Neural cell (in vitro differentiated cells): ENCODE results near the gene DPYD.

ENCODE experiments used
- CTCF ChIP-seq: fragments of 450-650 bp; IDR thresholded peaks from 2 replicates; pipeline ENCODE4 v1.5.1; 2014; ENCODE audit warnings: antibody characterized with exemption, mild to moderate bottlenecking, moderate library complexity; ENCODE audit not compliant: poor library complexity, severe bottlenecking
- EZH2 ChIP-seq: fragments of 200-600, 300-800 bp; shearing (Covaris generic), sonication (generic); IDR thresholded peaks from 2 replicates; pipeline ENCODE4 v1.6.1; 2014; ENCODE audit warnings: antibody characterized with exemption, low read length, borderline replicate concordance, mild to moderate bottlenecking; ENCODE audit not compliant: insufficient read depth, poor library complexity, severe bottlenecking

GRCh38 chr1:97071173-97071572, 849.7 kb downstream of the DPYD start:
- TF ChIP-seq EZH2 (no peak), CTCF (no peak)
